ENCODE results near the gene SKOR1.
A peak's percentile ranks its signal among the peaks of the same experiment; 100 is the strongest.

Gene SKOR1

DNA sequence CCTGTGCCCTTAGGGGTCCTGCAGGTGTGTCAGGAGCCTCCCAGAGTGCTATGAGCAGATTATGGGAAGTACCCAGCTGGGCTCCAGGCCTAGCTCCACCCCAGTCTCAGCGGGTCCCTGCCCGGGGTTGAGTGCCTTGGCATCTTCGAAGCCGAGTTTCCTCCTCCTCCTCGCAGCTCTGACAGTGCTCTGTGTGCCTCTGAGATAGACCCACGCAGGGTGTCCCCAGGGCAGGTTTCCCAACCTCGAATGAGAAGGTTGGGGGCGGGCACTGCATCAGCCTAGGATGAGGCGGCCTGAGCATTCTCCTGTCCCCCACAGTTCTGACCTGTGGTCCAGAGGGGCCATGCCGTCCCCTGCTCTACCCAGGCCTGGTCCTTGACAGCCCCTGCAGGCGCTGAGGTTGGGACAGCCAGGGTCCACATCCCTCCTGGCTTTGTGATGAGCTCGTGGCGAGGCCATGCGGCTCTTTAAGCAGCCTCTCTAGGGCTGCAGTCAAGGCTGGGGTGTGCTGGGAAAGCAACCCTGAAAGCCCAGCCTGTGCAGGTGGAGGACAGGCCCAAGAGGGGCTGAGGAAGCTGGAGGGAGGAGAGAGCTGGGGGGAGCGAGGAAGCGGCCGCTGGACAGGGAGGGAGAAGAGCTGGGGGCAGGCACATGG, 20.2 kb upstream of the SKOR1 start:
- Histone ChIP-seq H4K8ac (ENCODE audit: low read depth, low read length) (no peak overlapping the region), H3K79me1 (ENCODE audit: low read depth, low read length) (no peaks in the 10 kb centered on the region), H3K36me3 (replicated peaks in 1 of 2; ENCODE audit: control insufficient read depth in 2 of 2, insufficient read depth in 2 of 2, low read length in 2 of 2) (no peaks in the 10 kb centered on the region), H3K4ac (ENCODE audit: low read length) (peak overlapping the region; percentile 15), H2BK12ac (ENCODE audit: low read length) (peak overlapping the region; percentile 91), H2BK15ac (ENCODE audit: low read length) (peak overlapping the region; percentile 79), H3K27ac (replicated peaks; ENCODE audit: low read length) (no peak overlapping the region), H3K18ac (ENCODE audit: low read length) (peak overlapping the region; percentile 88), H2AFZ (ENCODE audit: low read length) (peak overlapping the region; percentile 67), H2AK5ac (ENCODE audit: low read depth, low read length) (peak overlapping the region; percentile 96), H3K4me2 (ENCODE audit: insufficient read depth, low read length, poor library complexity, severe bottlenecking) (no peak overlapping the region), H3K14ac (ENCODE audit: low read length) (peak overlapping the region; percentile 76), H3K9me3 (replicated peaks in 1 of 2; ENCODE audit: control insufficient read depth in 2 of 2, insufficient read depth in 1 of 2, low read depth in 1 of 2, low read length in 2 of 2) (no peaks in the 10 kb centered on the region), H3K9ac (ENCODE audit: low read depth, low read length, poor library complexity) (peak overlapping the region; percentile 63), H3K4me1 (ENCODE audit: control insufficient read depth in 2 of 2, insufficient read depth in 1 of 2, low read depth in 1 of 2, low read length in 2 of 2) (peaks cover 22 to 34% of the 10 kb centered on the region in 2 donors), H2BK120ac (ENCODE audit: low read depth, low read length) (peak overlapping the region; percentile 45), H3K23ac (ENCODE audit: low read depth, low read length, poor library complexity) (peak overlapping the region; percentile 46), H4K91ac (ENCODE audit: low read depth, low read length, poor library complexity) (no peak overlapping the region), H3K27me3 (ENCODE audit: control insufficient read depth in 3 of 3, insufficient read depth in 3 of 3, low read depth in 1 of 3, low read length in 3 of 3) (no peaks in the 10 kb centered on the region), H2BK5ac (ENCODE audit: low read length) (peak overlapping the region; percentile 62), H3K4me3 (ENCODE audit: low read length in 2 of 2) (no peak overlapping the region)
- no CpG with 5 or more reads among the region's 17 CpGs for WGBS, 2 donors (ENCODE audit: extremely low coverage in 2 of 2, insufficient read length in 2 of 2, insufficient replicate concordance in 1 of 2)
- no peak for DNase-seq (ENCODE audit: low spot score)

DNA sequence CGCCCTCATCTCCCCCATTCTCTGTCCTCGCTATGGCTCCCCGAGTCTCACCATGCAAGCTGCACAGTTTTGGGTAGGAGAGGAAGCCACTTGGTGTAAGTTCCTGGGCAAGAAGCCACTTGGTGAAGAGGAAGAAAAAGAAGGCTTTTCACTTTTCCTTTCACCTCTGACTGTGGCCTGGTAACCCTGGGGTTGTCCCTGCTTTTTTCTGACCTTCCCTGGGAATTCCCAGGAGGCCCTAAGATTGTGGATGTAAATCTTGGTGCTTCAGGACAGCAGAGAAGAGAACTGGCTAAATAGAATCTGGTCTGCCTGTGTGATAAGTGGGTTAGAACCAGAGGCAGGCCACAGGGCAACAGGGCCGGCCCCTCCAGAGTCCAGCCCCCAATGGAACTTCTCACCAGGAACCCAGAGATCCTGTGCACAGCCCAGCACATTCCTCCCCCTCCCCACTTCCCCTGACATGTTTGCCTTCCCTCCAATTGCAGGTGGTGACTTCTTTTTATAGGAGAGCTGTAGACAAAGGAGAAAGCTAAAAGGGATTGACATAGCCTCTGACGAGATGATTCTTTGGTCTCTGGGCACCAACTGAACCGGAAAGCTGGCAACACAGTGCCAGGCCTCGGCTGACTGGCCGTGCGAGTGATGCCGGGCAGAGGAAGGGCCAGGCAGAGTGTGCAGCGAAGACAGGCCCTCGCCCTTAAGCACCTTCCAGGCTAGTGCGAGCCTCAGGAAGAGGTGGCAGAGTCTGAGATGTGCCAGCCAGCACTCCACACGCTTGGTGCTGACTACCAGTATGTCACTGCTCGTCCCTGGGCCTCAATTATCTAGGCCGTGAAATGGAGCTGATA, 19.4 kb upstream of the SKOR1 start:
- H3K4me2 ChIP-seq (ENCODE audit: insufficient read depth, low read length, poor library complexity, severe bottlenecking) = no peak overlapping the region
- H3K27me3 ChIP-seq (ENCODE audit: control insufficient read depth in 3 of 3, insufficient read depth in 3 of 3, low read depth in 1 of 3, low read length in 3 of 3) = no peaks in the 10 kb centered on the region
- peak overlapping the region; percentile 46 for H3K23ac ChIP-seq (ENCODE audit: low read depth, low read length, poor library complexity)
- H3K9me3 ChIP-seq (replicated peaks in 1 of 2; ENCODE audit: control insufficient read depth in 2 of 2, insufficient read depth in 1 of 2, low read depth in 1 of 2, low read length in 2 of 2) = no peaks in the 10 kb centered on the region
- peak overlapping the region; percentile 88 for H3K18ac ChIP-seq (ENCODE audit: low read length)
- peak overlapping the region; percentile 76 for H3K14ac ChIP-seq (ENCODE audit: low read length)
- H2BK12ac ChIP-seq (ENCODE audit: low read length) = peak overlapping the region; percentile 87
- peak overlapping the region; percentile 24 for H3K27ac ChIP-seq (replicated peaks; ENCODE audit: low read length)
- no peak overlapping the region for H3K4ac ChIP-seq (ENCODE audit: low read length)
- H4K8ac ChIP-seq (ENCODE audit: low read depth, low read length) = no peak overlapping the region
- H3K9ac ChIP-seq (ENCODE audit: low read depth, low read length, poor library complexity) = peak overlapping the region; percentile 73
- H3K4me3 ChIP-seq (ENCODE audit: low read length in 2 of 2) = no peak overlapping the region
- peak overlapping the region; percentile 96 for H2AK5ac ChIP-seq (ENCODE audit: low read depth, low read length)
- no peak overlapping the region for H2AFZ ChIP-seq (ENCODE audit: low read length)
- no CpG with 5 or more reads among the region's 16 CpGs for WGBS, 2 donors (ENCODE audit: extremely low coverage in 2 of 2, insufficient read length in 2 of 2, insufficient replicate concordance in 1 of 2)
- H3K4me1 ChIP-seq (ENCODE audit: control insufficient read depth in 2 of 2, insufficient read depth in 1 of 2, low read depth in 1 of 2, low read length in 2 of 2) = peaks cover 22 to 36% of the 10 kb centered on the region in 2 donors
- peak overlapping the region; percentile 45 for H2BK120ac ChIP-seq (ENCODE audit: low read depth, low read length)
- H3K36me3 ChIP-seq (replicated peaks in 1 of 2; ENCODE audit: control insufficient read depth in 2 of 2, insufficient read depth in 2 of 2, low read length in 2 of 2) = no peaks in the 10 kb centered on the region
- peak overlapping the region; percentile 62 for H2BK5ac ChIP-seq (ENCODE audit: low read length)
- peak overlapping the region; percentile 79 for H2BK15ac ChIP-seq (ENCODE audit: low read length)
- no peaks in the 10 kb centered on the region for H3K79me1 ChIP-seq (ENCODE audit: low read depth, low read length)
- H4K91ac ChIP-seq (ENCODE audit: low read depth, low read length, poor library complexity) = no peak overlapping the region
- DNase-seq (ENCODE audit: low spot score) = no peak

DNA sequence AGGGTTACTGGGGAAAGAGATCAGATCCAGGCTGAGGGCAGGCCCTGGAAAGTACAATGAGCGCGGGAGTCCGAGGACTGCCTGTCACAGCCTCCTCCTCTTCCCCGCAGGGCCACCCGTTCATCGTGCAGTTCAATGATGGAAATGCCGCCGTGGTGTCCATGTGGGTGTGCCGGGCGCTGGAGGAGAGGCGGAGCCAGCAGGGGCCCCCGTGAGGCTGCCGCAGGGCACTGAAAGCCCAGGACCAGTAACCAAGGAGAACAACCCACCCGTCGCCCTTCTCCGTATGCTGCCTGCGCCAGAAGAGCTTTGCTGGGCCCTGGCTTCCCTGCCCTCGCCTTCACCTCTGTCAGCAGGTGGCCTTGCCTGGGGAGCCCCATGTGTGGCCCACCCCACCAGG, 18.8 kb upstream of the SKOR1 start:
- H2BK120ac ChIP-seq (ENCODE audit: low read depth, low read length) = peak overlapping the region; percentile 16
- no peaks in the 10 kb centered on the region for H3K36me3 ChIP-seq (replicated peaks in 1 of 2; ENCODE audit: control insufficient read depth in 2 of 2, insufficient read depth in 2 of 2, low read length in 2 of 2)
- H3K18ac ChIP-seq (ENCODE audit: low read length) = peak overlapping the region; percentile 79
- H2BK5ac ChIP-seq (ENCODE audit: low read length) = no peak overlapping the region
- no peak overlapping the region for H3K9ac ChIP-seq (ENCODE audit: low read depth, low read length, poor library complexity)
- DNase-seq (ENCODE audit: low spot score) = no peak
- peak overlapping the region; percentile 39 for H3K4ac ChIP-seq (ENCODE audit: low read length)
- H3K27me3 ChIP-seq (ENCODE audit: control insufficient read depth in 3 of 3, insufficient read depth in 3 of 3, low read depth in 1 of 3, low read length in 3 of 3) = no peaks in the 10 kb centered on the region
- H3K4me1 ChIP-seq (ENCODE audit: control insufficient read depth in 2 of 2, insufficient read depth in 1 of 2, low read depth in 1 of 2, low read length in 2 of 2) = peaks cover 22 to 36% of the 10 kb centered on the region in 2 donors
- no peak overlapping the region for H3K4me3 ChIP-seq (ENCODE audit: low read length in 2 of 2)
- no peak overlapping the region for H3K4me2 ChIP-seq (ENCODE audit: insufficient read depth, low read length, poor library complexity, severe bottlenecking)
- H4K91ac ChIP-seq (ENCODE audit: low read depth, low read length, poor library complexity) = no peak overlapping the region
- no peak overlapping the region for H3K14ac ChIP-seq (ENCODE audit: low read length)
- no peaks in the 10 kb centered on the region for H3K79me1 ChIP-seq (ENCODE audit: low read depth, low read length)
- H2AFZ ChIP-seq (ENCODE audit: low read length) = no peak overlapping the region
- H4K8ac ChIP-seq (ENCODE audit: low read depth, low read length) = no peak overlapping the region
- H2BK12ac ChIP-seq (ENCODE audit: low read length) = no peak overlapping the region
- H3K27ac ChIP-seq (replicated peaks; ENCODE audit: low read length) = no peak overlapping the region
- no peaks in the 10 kb centered on the region for H3K9me3 ChIP-seq (replicated peaks in 1 of 2; ENCODE audit: control insufficient read depth in 2 of 2, insufficient read depth in 1 of 2, low read depth in 1 of 2, low read length in 2 of 2)
- no peak overlapping the region for H3K23ac ChIP-seq (ENCODE audit: low read depth, low read length, poor library complexity)
- H2BK15ac ChIP-seq (ENCODE audit: low read length) = peak overlapping the region; percentile 28
- peak overlapping the region; percentile 78 for H2AK5ac ChIP-seq (ENCODE audit: low read depth, low read length)
- no CpG with 5 or more reads among the region's 18 CpGs for WGBS, 2 donors (ENCODE audit: extremely low coverage in 2 of 2, insufficient read length in 2 of 2, insufficient replicate concordance in 1 of 2)

DNA sequence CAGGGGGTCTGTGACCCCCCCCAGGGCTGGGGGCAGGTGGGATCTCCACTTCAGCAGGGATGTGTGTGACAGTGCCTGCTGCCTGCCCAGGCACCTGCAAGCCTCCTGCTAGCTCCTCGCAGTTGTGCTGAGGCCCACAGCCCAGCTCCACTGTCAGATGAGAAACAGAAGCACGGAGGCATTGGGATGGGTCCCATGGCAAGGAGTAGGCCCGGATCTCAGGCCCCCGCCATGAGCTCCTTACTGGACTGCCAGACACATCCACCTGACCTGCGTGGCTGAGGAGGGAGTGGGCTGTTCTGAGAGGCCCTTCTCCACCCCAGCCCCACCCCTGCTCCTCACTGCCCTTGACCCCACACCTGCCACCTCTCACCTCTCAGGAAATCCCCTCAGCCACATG, 18.2 kb upstream of the SKOR1 start:
- Histone ChIP-seq H2BK5ac (ENCODE audit: low read length) (no peak overlapping the region), H3K4me1 (ENCODE audit: control insufficient read depth in 2 of 2, insufficient read depth in 1 of 2, low read depth in 1 of 2, low read length in 2 of 2) (peaks cover 22 to 39% of the 10 kb centered on the region in 2 donors), H4K91ac (ENCODE audit: low read depth, low read length, poor library complexity) (no peak overlapping the region), H3K9ac (ENCODE audit: low read depth, low read length, poor library complexity) (peak overlapping the region; percentile 6), H3K14ac (ENCODE audit: low read length) (no peak overlapping the region), H3K9me3 (replicated peaks in 1 of 2; ENCODE audit: control insufficient read depth in 2 of 2, insufficient read depth in 1 of 2, low read depth in 1 of 2, low read length in 2 of 2) (no peaks in the 10 kb centered on the region), H2AFZ (ENCODE audit: low read length) (no peak overlapping the region), H3K27me3 (ENCODE audit: control insufficient read depth in 3 of 3, insufficient read depth in 3 of 3, low read depth in 1 of 3, low read length in 3 of 3) (no peaks in the 10 kb centered on the region), H3K23ac (ENCODE audit: low read depth, low read length, poor library complexity) (no peak overlapping the region), H3K4me3 (ENCODE audit: low read length in 2 of 2) (no peak overlapping the region), H3K27ac (replicated peaks; ENCODE audit: low read length) (no peak overlapping the region), H3K36me3 (replicated peaks in 1 of 2; ENCODE audit: control insufficient read depth in 2 of 2, insufficient read depth in 2 of 2, low read length in 2 of 2) (no peaks in the 10 kb centered on the region), H4K8ac (ENCODE audit: low read depth, low read length) (no peak overlapping the region), H3K4ac (ENCODE audit: low read length) (no peak overlapping the region), H3K18ac (ENCODE audit: low read length) (no peak overlapping the region), H3K4me2 (ENCODE audit: insufficient read depth, low read length, poor library complexity, severe bottlenecking) (no peak overlapping the region), H2BK120ac (ENCODE audit: low read depth, low read length) (no peak overlapping the region), H2BK12ac (ENCODE audit: low read length) (peak overlapping the region; percentile 30), H2BK15ac (ENCODE audit: low read length) (no peak overlapping the region), H2AK5ac (ENCODE audit: low read depth, low read length) (peak overlapping the region; percentile 64), H3K79me1 (ENCODE audit: low read depth, low read length) (no peaks in the 10 kb centered on the region)
- no CpG with 5 or more reads among the region's 5 CpGs for WGBS, 2 donors (ENCODE audit: extremely low coverage in 2 of 2, insufficient read length in 2 of 2, insufficient replicate concordance in 1 of 2)
- DNase-seq (ENCODE audit: low spot score) = no peak
